ENCODE measurements around the gene PTPRCAP. TPM values are rescaled to one million over a fixed set of nuclear protein-coding genes. Genes with fewer than 3 reads are reported as not detected.
A peak's percentile ranks its signal among the peaks of the same experiment; 100 is the strongest.

PTPRCAP gene
- total RNA-seq, 1 experiment from 2014 or later: 0.27 TPM

- no peaks in the 10 kb centered on the region for H3K9me3 ChIP-seq
- ChIA-PET POLR2A (interaction anchor here (1.0 to 1.2 kb wide), 2 partner anchors 29 to 35 kb away, joined by 3 to 11 read pairs; no protein-coding TSS in a partner anchor), CTCF (no interaction called here)
- TF ChIP-seq, protein P1, sequence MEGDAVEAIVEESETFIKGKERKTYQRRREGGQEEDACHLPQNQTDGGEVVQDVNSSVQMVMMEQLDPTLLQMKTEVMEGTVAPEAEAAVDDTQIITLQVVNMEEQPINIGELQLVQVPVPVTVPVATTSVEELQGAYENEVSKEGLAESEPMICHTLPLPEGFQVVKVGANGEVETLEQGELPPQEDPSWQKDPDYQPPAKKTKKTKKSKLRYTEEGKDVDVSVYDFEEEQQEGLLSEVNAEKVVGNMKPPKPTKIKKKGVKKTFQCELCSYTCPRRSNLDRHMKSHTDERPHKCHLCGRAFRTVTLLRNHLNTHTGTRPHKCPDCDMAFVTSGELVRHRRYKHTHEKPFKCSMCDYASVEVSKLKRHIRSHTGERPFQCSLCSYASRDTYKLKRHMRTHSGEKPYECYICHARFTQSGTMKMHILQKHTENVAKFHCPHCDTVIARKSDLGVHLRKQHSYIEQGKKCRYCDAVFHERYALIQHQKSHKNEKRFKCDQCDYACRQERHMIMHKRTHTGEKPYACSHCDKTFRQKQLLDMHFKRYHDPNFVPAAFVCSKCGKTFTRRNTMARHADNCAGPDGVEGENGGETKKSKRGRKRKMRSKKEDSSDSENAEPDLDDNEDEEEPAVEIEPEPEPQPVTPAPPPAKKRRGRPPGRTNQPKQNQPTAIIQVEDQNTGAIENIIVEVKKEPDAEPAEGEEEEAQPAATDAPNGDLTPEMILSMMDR (IDR thresholded peaks at IDR 0.05; ENCODE audit: insufficient read depth in 1 of 2, low read depth in 1 of 2, low read length in 1 of 2, severe bottlenecking in 1 of 2, unreplicated experiment in 1 of 2): no peak
- BruUV-seq (replicated peaks): no TSS peak
- Mint-ChIP-seq H3K4me3 (ENCODE audit: unreplicated experiment) (no peak overlapping the region), H3K36me3 (ENCODE audit: insufficient read depth, unreplicated experiment) (peaks cover 82% of the 10 kb centered on the region), H3K4me1 (ENCODE audit: low read depth, unreplicated experiment) (no peaks in the 10 kb centered on the region), H3K27ac (ENCODE audit: unreplicated experiment) (peak overlapping the region; percentile 45), H3K9me3 (ENCODE audit: unreplicated experiment) (no peaks in the 10 kb centered on the region), H3K27me3 (ENCODE audit: insufficient read depth, unreplicated experiment) (no peaks in the 10 kb centered on the region)
- H3K4me3 ChIP-seq (ENCODE audit: low read depth, low read length): no peak overlapping the region
- H3K4me1 ChIP-seq: no peaks in the 10 kb centered on the region
- intact Hi-C loops (cut with micrococcal nuclease; ENCODE audit: unreplicated experiment): no loop called here
- peaks cover 21% of the 10 kb centered on the region for H3K36me3 ChIP-seq (ENCODE audit: control insufficient read depth, insufficient read depth, low read length)
- no peaks in the 10 kb centered on the region for H3K27me3 ChIP-seq (replicated peaks; ENCODE audit: control insufficient read depth, insufficient read depth, low read length)
- DNase-seq: no peak
Observed at GRCh38 chr11:67435727-67436458, 1.6 kb downstream of the PTPRCAP start.

DNA sequence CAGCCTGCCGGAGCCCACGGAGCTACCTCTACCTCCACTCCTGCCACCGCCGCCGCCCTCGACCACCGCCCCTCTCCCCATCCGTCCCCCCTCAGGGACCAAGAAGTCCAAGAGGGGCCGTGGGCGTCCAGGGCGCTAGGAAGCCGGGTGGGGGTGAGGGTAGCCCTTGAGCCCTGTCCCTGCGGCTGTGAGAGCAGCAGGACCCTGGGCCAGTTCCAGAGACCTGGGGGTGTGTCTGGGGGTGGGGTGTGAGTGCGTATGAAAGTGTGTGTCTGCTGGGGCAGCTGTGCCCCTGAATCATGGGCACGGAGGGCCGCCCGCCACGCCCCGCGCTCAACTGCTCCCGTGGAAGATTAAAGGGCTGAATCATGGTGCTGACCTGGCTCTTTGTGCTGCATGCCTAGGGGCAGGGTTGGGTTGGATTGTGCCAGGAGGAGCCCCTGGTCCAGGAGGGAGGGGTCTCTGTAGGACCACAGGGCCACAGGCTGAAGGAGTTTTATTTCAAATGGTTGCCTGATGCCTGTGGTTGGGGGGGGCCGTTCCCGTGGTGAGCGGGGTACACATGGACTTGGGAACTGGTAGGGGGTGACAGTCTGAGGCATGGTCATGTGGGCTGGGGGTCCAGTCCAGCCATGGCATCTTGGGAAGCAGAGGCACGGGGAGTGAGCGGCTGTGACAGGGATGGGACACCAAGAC, 2.3 kb downstream of the PTPRCAP start:
- no peaks in the 10 kb centered on the region for H3K9me3 Mint-ChIP-seq (ENCODE audit: unreplicated experiment)
- ChIA-PET POLR2A (no interaction called here), CTCF (no interaction called here)
- peak overlapping the region; percentile 16 for H3K27ac Mint-ChIP-seq (ENCODE audit: unreplicated experiment)
- H3K27me3 Mint-ChIP-seq (ENCODE audit: insufficient read depth, unreplicated experiment): no peaks in the 10 kb centered on the region
- Histone ChIP-seq H3K9me3 (no peaks in the 10 kb centered on the region), H3K27me3 (replicated peaks; ENCODE audit: control insufficient read depth, insufficient read depth, low read length) (no peaks in the 10 kb centered on the region), H3K36me3 (ENCODE audit: control insufficient read depth, insufficient read depth, low read length) (peaks cover 18% of the 10 kb centered on the region), H3K4me1 (no peaks in the 10 kb centered on the region), H3K4me3 (ENCODE audit: low read depth, low read length) (no peak overlapping the region)
- no TSS peak for BruUV-seq (replicated peaks)
- no peak for DNase-seq
- no peaks in the 10 kb centered on the region for H3K4me1 Mint-ChIP-seq (ENCODE audit: low read depth, unreplicated experiment)
- intact Hi-C loops (cut with micrococcal nuclease; ENCODE audit: unreplicated experiment): no loop called here
- H3K36me3 Mint-ChIP-seq (ENCODE audit: insufficient read depth, unreplicated experiment): peaks cover 82% of the 10 kb centered on the region
- H3K4me3 Mint-ChIP-seq (ENCODE audit: unreplicated experiment): no peak overlapping the region
- TF ChIP-seq, protein P1 (IDR thresholded peaks at IDR 0.05; ENCODE audit: insufficient read depth in 1 of 2, low read depth in 1 of 2, low read length in 1 of 2, severe bottlenecking in 1 of 2, unreplicated experiment in 1 of 2): no peak

DNA sequence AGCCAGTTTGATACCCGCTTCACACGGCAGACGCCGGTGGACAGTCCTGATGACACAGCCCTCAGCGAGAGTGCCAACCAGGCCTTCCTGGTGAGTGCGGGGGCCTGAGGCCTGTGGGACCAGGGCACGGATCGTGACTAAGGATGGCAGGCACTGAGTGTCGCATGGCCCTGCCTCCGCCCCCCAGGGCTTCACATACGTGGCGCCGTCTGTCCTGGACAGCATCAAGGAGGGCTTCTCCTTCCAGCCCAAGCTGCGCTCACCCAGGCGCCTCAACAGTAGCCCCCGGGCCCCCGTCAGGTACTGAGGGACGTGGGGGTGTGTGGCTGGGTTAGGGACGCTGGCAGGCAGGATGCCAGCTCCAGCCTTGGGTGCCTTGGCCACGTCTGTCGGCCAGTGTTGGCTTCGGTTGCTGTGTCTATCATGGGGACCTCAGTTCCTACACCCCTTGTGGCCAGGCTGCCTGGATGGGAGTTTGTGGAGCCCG, 3.0 kb downstream of the PTPRCAP start:
- Mint-ChIP-seq H3K27me3 (ENCODE audit: insufficient read depth, unreplicated experiment) (no peaks in the 10 kb centered on the region), H3K36me3 (ENCODE audit: insufficient read depth, unreplicated experiment) (peaks cover 77% of the 10 kb centered on the region), H3K4me3 (ENCODE audit: unreplicated experiment) (no peak overlapping the region), H3K4me1 (ENCODE audit: low read depth, unreplicated experiment) (no peaks in the 10 kb centered on the region), H3K9me3 (ENCODE audit: unreplicated experiment) (no peaks in the 10 kb centered on the region), H3K27ac (ENCODE audit: unreplicated experiment) (no peak overlapping the region)
- intact Hi-C loops (cut with micrococcal nuclease; ENCODE audit: unreplicated experiment): no loop called here
- H3K4me3 ChIP-seq (ENCODE audit: low read depth, low read length): no peak overlapping the region
- peaks cover under 1% of the 10 kb centered on the region; the same call in 1 of the 2 replicates for H3K4me1 ChIP-seq
- POLR2A ChIA-PET: no interaction called here
- H3K36me3 ChIP-seq (ENCODE audit: control insufficient read depth, insufficient read depth, low read length): peaks cover 17% of the 10 kb centered on the region
- no peaks in the 10 kb centered on the region for H3K9me3 ChIP-seq
- H3K27me3 ChIP-seq (replicated peaks; ENCODE audit: control insufficient read depth, insufficient read depth, low read length): no peaks in the 10 kb centered on the region
- CTCF ChIA-PET: no interaction called here
- DNase-seq: no peak
- TF ChIP-seq, protein P1 (IDR thresholded peaks at IDR 0.05; ENCODE audit: insufficient read depth in 1 of 2, low read depth in 1 of 2, low read length in 1 of 2, severe bottlenecking in 1 of 2, unreplicated experiment in 1 of 2): no peak
- BruUV-seq (replicated peaks): no TSS peak
